Common myeloid progenitor, CD34-positive (primary cell): ENCODE results near the gene BCL2L2.
A peak's percentile ranks its signal among the peaks of the same experiment; 100 is the strongest.

Experiments used
- CTCF ChIA-PET: fragments of 350-600 bp; sonication (Branson Sonifier 250); formaldehyde crosslinking; loops from one replicate; lab custom pipeline; 2021; ENCODE audit warnings: antibody characterized with exemption; lab: Charles Lee
- POLR2A ChIA-PET: fragments of 350-600 bp; sonication (Branson Sonifier 250); formaldehyde crosslinking; loops from one replicate; lab custom pipeline; 2021; ENCODE audit warnings: antibody characterized with exemption; lab: Charles Lee
- DNase-seq, 3 donors: peaks; one replicate each; pipeline versions ENCODE4 v3.0.0 to v3.0.0-alpha.2; 2013
- H3K27ac ChIP-seq, 2 experiments: 1 replicate in 1 of 2; 2 replicates in 1 of 2; pipeline ENCODE4 v1.7.0; 2013; ENCODE audit warnings: inconsistent platforms in 2 of 2, low read length in 2 of 2, mild to moderate bottlenecking in 2 of 2, low read depth in 1 of 2, moderate library complexity in 1 of 2; ENCODE audit not compliant: severe bottlenecking in 2 of 2, insufficient read depth in 1 of 2, poor library complexity in 1 of 2
- H3K27me3 ChIP-seq, 5 experiments: replicated peaks in 2 of 5; 1 replicate in 3 of 5; 2 replicates in 2 of 5; pipeline versions ENCODE4 v1.6.1 to v1.7.0; 2013; ENCODE audit warnings: low read length in 4 of 5, mild to moderate bottlenecking in 2 of 5, moderate library complexity in 2 of 5, inconsistent platforms in 1 of 5; ENCODE audit not compliant: insufficient read depth in 5 of 5, control insufficient read depth in 4 of 5
- H3K36me3 ChIP-seq, 4 experiments: 1 replicate in 2 of 4; 2 replicates in 2 of 4; pipeline versions ENCODE4 v1.6.1 to v1.7.0; 2013; ENCODE audit warnings: low read length in 3 of 4, control low read depth in 1 of 4, mild to moderate bottlenecking in 1 of 4; ENCODE audit not compliant: control insufficient read depth in 4 of 4, insufficient read depth in 4 of 4
- H3K4me1 ChIP-seq, 4 experiments: 1 replicate in 3 of 4; 2 replicates in 1 of 4; pipeline versions ENCODE4 v1.6.1 to v1.7.1; 2013; ENCODE audit warnings: low read length in 3 of 4, mild to moderate bottlenecking in 3 of 4, control low read depth in 1 of 4, inconsistent platforms in 1 of 4, moderate library complexity in 1 of 4; ENCODE audit not compliant: control insufficient read depth in 4 of 4, insufficient read depth in 4 of 4; ENCODE audit errors: control extremely low read depth in 1 of 4
- H3K4me3 ChIP-seq, 7 experiments: 1 replicate in 4 of 7; 2 replicates in 3 of 7; pipeline versions ENCODE4 v1.5.1 to v1.7.0; 2013; ENCODE audit warnings: mild to moderate bottlenecking in 7 of 7, low read length in 6 of 7, moderate library complexity in 6 of 7, inconsistent platforms in 2 of 7, low read depth in 2 of 7, control low read depth in 1 of 7; ENCODE audit not compliant: insufficient read depth in 4 of 7, control insufficient read depth in 1 of 7; ENCODE audit errors: extremely low read depth in 1 of 7
- H3K9me3 ChIP-seq, 5 experiments: 1 replicate in 4 of 5; 2 replicates in 1 of 5; pipeline versions ENCODE4 v1.6.1 to v1.7.1; 2013; ENCODE audit warnings: low read length in 4 of 5, mild to moderate bottlenecking in 2 of 5, inconsistent platforms in 1 of 5, low read depth in 1 of 5, moderate library complexity in 1 of 5; ENCODE audit not compliant: control insufficient read depth in 4 of 5, insufficient read depth in 2 of 5; ENCODE audit errors: control extremely low read depth in 1 of 5
- WGBS: methylation state at CpG from one replicate; pipeline ENCODE4 v1.1.5; 2013; ENCODE audit not compliant: insufficient coverage; 5-methylcytosine and 5-hydroxymethylcytosine counted together

The BCL2L2 gene

GRCh38 chr14:23299211-23299957 is 7.2 kb upstream of the BCL2L2 start:
- H3K27ac ChIP-seq: peak overlapping the region in 1 of 2 experiments; percentile 6
- DNase-seq: peak; percentile 78 to 82 (median 80)
- CTCF ChIA-PET: interaction anchor here (1.5 to 20.4 kb wide), 6 partner anchors 9 to 26 kb away, joined by 3 to 177 read pairs (median 14); partner anchors contain the start of gene PABPN1
- H3K4me1 ChIP-seq: peaks cover 10 to 40% (median 30%) of the 10 kb centered on the region in 4 experiments
- peaks cover 4 to 29% (median 16%) of the 10 kb centered on the region in 4 experiments for H3K36me3 ChIP-seq
- H3K9me3 ChIP-seq: no peaks in the 10 kb centered on the region
- H3K27me3 ChIP-seq: no peaks in the 10 kb centered on the region
- WGBS: no CpG with 5 or more reads among the region's 2 CpGs
- H3K4me3 ChIP-seq: peak overlapping the region in 1 of 7 experiments; percentile 86
- POLR2A ChIA-PET: interaction anchor here (3.7 kb wide), 1 partner anchor 22 kb away, joined by 38 read pairs; the partner anchor contains the start of gene PABPN1

DNA sequence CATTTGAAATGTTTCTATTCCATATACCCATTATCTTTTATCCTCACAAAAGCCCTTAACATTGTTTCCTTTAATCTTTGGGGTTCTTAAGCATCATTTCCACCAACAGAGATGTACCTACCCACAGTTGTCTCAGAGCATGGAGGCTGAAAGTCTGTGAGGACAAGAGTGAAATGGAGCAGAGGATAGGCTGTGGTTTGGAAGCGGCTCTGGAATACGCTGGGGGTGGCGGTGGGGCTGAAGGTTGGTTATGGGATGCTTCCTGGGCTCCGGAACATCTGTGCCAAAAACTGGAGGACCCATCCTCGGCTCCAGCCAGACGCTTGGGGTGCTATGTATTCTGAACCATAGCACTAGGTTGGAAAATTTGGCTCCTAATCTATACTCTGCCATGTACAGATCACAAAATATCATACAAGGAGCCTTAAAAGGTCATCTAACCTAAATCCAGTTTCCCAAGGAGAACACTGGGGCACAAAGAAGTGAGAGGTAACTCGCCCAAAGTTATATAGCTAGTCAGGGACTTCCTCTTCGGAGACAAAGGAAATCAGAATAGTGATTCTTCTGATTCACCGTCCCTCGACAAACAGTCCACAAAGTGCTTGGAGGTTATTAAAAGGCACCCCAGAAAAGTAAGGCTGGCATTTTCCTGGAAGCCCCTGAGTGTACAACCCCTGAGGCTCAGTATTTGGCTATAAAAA is 6.5 kb upstream of the BCL2L2 start:
- ChIA-PET CTCF (interaction anchor here (0.7 to 20.4 kb wide), 15 partner anchors 10 to 191 kb away, joined by 3 to 177 read pairs (median 7); partner anchors contain the start of genes CMTM5, HOMEZ and PABPN1), POLR2A (interaction anchor here (0.8 to 3.7 kb wide), 3 partner anchors 14 to 27 kb away, joined by 3 to 38 read pairs (median 5); partner anchors contain the start of genes HOMEZ and PABPN1)
- Histone ChIP-seq H3K9me3 (no peaks in the 10 kb centered on the region), H3K4me1 (peaks cover 10 to 39% (median 28%) of the 10 kb centered on the region in 4 experiments), H3K27me3 (no peaks in the 10 kb centered on the region), H3K36me3 (peaks cover 4 to 29% (median 16%) of the 10 kb centered on the region in 4 experiments), H3K27ac (peak overlapping the region; percentile 74 to 90), H3K4me3 (peak overlapping the region; percentile 44 to 95 (median 86))
- DNase-seq: no peak
- 48% methylated on average over 8 of the region's 10 CpGs for WGBS

DNA sequence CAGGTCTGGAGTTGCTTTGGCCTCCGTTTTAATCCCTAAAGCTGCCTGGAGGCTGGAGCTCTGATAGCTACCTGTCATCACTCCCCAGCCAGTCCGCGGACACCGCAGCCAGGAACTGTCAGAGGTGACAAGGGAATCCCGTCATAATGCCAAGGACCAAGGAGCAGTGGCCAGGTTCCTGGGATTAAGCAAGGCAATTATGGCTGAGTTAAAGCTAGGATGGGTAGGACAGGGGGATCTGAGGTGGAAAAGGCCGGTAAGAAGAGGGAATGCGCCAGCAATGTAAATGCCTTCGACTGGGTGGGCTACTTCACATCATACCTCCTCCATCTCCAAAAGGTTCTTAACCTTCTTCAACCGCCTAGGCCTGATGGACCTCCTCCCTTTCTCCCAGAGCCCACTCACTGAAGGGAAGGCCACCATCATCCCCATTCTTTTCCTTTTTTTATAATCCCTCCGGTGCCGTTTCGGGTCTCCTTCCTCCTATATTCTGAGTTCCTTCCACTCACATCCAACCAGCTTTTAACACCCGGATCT is 5.9 kb upstream of the BCL2L2 start:
- 10% methylated on average over 8 of the region's 13 CpGs for WGBS
- H3K4me3 ChIP-seq: peak overlapping the region; percentile 44 to 95 (median 86)
- no peaks in the 10 kb centered on the region for H3K9me3 ChIP-seq
- ChIA-PET CTCF (interaction anchor here (0.7 to 20.4 kb wide), 16 partner anchors 10 to 192 kb away, joined by 3 to 177 read pairs (median 6); partner anchors contain the start of genes CMTM5, HOMEZ and PABPN1), POLR2A (interaction anchor here (0.8 to 3.7 kb wide), 8 partner anchors 12 to 79 kb away, joined by 3 to 38 read pairs (median 4); partner anchors contain the start of genes HOMEZ and PABPN1)
- H3K36me3 ChIP-seq: peaks cover 4 to 29% (median 16%) of the 10 kb centered on the region in 4 experiments
- H3K27ac ChIP-seq: peak overlapping the region; percentile 74 to 90
- DNase-seq: peak in 1 of 3 donors; percentile 33
- H3K27me3 ChIP-seq: no peaks in the 10 kb centered on the region
- H3K4me1 ChIP-seq: peaks cover 10 to 42% (median 31%) of the 10 kb centered on the region in 4 experiments

GRCh38 chr14:23301288-23301968 is 5.2 kb upstream of the BCL2L2 start:
- POLR2A ChIA-PET: interaction anchor here (0.8 to 3.7 kb wide), 9 partner anchors 12 to 78 kb away, joined by 3 to 38 read pairs (median 4); partner anchors contain the start of genes HOMEZ and PABPN1
- WGBS: under 1% methylated on average over 81 of the region's 87 CpGs

DNA sequence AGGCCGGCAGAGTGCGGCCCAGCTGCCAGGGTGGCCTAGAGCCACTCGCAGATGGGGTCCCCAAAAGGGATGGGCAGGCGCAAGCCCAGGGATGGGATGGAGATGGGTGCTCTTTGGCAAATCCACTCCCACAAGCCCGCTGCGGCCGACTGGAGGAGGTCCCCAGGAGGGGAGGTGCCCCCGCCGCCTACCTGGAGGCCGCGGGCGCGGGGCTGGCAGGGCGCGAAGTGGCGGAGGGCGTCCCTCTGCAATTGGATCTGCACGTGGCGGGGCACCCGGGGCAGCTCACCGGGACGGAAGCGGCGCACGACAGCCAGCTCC is 4.7 kb upstream of the BCL2L2 start:
- WGBS: 0% methylated on average over 21 of the region's 25 CpGs
- H3K36me3 ChIP-seq: peaks cover under 1 to 24% (median 10%) of the 10 kb centered on the region in 4 experiments
- DNase-seq: no peak
- H3K4me3 ChIP-seq: peak overlapping the region; percentile 72 to 95 (median 83)
- POLR2A ChIA-PET: interaction anchor here (1.1 to 3.7 kb wide), 6 partner anchors 15 to 78 kb away, joined by 3 to 38 read pairs (median 6); partner anchors contain the start of genes HOMEZ and PABPN1
- H3K9me3 ChIP-seq: no peaks in the 10 kb centered on the region
- peaks cover 16 to 49% (median 40%) of the 10 kb centered on the region in 4 experiments for H3K4me1 ChIP-seq
- CTCF ChIA-PET: interaction anchor here (0.8 to 20.4 kb wide), 10 partner anchors 9 to 38 kb away, joined by 3 to 177 read pairs (median 13); partner anchors contain the start of genes HOMEZ and PABPN1
- H3K27me3 ChIP-seq: no peaks in the 10 kb centered on the region
- H3K27ac ChIP-seq: peak overlapping the region; percentile 47 to 84

More at GRCh38 chr14:23301288-23301968, 5.2 kb upstream of the BCL2L2 start:
- H3K9me3 ChIP-seq: no peaks in the 10 kb centered on the region
- peak; percentile 98 to 99 (median 99) for DNase-seq
- peaks cover 4 to 29% (median 13%) of the 10 kb centered on the region in 4 experiments for H3K36me3 ChIP-seq
- H3K27me3 ChIP-seq: no peaks in the 10 kb centered on the region
- H3K27ac ChIP-seq: peak overlapping the region; percentile 64 to 90
- peaks cover 16 to 49% (median 37%) of the 10 kb centered on the region in 4 experiments for H3K4me1 ChIP-seq
- peak overlapping the region; percentile 83 to 95 (median 91) for H3K4me3 ChIP-seq
- CTCF ChIA-PET: interaction anchor here (0.8 to 20.4 kb wide), 15 partner anchors 9 to 192 kb away, joined by 3 to 177 read pairs (median 5); partner anchors contain the start of genes CMTM5, HOMEZ and PABPN1
